ENCODE data around the gene MEIKIN. TPM values are rescaled to one million over a fixed set of nuclear protein-coding genes. Genes with fewer than 3 reads are reported as not detected.

MEIKIN gene
- total RNA-seq, 4 donors from 2014 or later, result not detected

DNA sequence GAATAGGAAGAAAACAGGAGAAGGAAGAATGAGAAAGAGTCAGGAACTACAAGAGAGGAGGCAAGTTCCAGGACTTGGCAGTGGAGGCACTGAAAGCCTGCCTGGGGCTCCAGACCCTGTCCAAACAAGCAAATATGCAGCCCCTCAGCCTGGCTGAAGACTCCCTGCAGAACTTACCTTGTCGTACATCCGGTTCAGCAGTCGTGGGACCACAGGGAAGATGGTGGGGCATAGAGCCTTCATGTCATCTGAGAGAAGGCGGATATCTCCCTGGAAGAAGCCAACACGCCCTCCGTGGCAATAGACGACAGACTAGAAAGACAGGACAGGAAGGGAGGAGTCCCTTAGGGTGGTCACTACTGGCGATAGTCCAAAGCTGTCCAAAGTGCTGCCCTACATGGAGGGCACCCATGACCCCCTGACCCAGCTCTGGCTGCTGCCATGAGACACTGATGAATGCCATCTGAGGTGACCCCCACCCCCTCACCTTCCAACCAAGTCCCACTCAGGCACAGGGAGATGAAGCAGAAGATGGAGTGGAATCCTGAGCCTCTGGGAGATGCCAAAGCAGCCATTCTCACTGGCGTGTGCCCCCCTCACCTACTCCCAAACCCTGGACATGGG is 27.7 kb upstream of the MEIKIN start:
- H3K4me1 ChIP-seq, result no peaks in the 10 kb centered on the region
- no peaks in the 10 kb centered on the region for H3K9me3 ChIP-seq
- no peaks in the 10 kb centered on the region for H3K27me3 ChIP-seq
- no peak overlapping the region for H3K4me3 ChIP-seq
- intact Hi-C loops (cut with DNase I; ENCODE audit: low total_unique reads), result no loop called here
- no peaks in the 10 kb centered on the region for H3K36me3 ChIP-seq
- TF ChIP-seq, protein P1, sequence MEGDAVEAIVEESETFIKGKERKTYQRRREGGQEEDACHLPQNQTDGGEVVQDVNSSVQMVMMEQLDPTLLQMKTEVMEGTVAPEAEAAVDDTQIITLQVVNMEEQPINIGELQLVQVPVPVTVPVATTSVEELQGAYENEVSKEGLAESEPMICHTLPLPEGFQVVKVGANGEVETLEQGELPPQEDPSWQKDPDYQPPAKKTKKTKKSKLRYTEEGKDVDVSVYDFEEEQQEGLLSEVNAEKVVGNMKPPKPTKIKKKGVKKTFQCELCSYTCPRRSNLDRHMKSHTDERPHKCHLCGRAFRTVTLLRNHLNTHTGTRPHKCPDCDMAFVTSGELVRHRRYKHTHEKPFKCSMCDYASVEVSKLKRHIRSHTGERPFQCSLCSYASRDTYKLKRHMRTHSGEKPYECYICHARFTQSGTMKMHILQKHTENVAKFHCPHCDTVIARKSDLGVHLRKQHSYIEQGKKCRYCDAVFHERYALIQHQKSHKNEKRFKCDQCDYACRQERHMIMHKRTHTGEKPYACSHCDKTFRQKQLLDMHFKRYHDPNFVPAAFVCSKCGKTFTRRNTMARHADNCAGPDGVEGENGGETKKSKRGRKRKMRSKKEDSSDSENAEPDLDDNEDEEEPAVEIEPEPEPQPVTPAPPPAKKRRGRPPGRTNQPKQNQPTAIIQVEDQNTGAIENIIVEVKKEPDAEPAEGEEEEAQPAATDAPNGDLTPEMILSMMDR (IDR thresholded peaks at IDR 0.05), result no peak
- no peak for TF ChIP-seq POLR2A (IDR thresholded peaks at IDR 0.05)
- no peak overlapping the region for H3K27ac ChIP-seq
- DNase-seq, result no peak

DNA sequence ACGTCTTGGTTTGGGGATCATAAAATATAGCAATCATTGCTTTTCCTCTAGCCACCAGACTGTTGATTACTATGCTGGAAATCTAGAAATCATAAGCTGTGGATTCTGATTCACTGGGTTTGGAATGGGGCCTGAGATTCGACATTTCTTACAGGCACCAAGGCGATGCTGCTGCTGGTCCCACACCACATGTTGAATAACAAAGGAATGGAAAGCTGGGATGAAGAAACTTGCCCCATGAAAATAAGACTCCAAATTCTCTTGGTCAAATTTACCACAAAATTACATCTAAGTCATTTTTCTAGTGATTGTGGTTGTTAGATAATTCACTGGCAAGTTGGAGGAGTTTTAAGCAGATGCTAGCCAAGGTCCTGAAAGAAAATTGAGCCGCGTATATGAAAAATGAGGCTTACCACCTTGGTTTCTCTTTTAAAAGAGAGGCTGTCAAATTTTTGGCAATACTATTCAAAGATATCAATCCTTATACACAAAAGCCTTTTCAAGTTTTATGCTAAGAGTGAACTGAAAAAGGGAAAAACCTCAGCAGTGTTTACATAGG is 23.0 kb upstream of the MEIKIN start:
- Histone ChIP-seq H3K36me3 (no peaks in the 10 kb centered on the region), H3K4me3 (no peak overlapping the region), H3K9me3 (no peaks in the 10 kb centered on the region), H3K27me3 (no peaks in the 10 kb centered on the region), H3K27ac (no peak overlapping the region), H3K4me1 (no peaks in the 10 kb centered on the region)
- no peak for TF ChIP-seq POLR2A (IDR thresholded peaks at IDR 0.05)
- TF ChIP-seq, protein P1 (IDR thresholded peaks at IDR 0.05), result no peak
- intact Hi-C loops (cut with DNase I; ENCODE audit: low total_unique reads), result no loop called here
- no peak for DNase-seq

DNA sequence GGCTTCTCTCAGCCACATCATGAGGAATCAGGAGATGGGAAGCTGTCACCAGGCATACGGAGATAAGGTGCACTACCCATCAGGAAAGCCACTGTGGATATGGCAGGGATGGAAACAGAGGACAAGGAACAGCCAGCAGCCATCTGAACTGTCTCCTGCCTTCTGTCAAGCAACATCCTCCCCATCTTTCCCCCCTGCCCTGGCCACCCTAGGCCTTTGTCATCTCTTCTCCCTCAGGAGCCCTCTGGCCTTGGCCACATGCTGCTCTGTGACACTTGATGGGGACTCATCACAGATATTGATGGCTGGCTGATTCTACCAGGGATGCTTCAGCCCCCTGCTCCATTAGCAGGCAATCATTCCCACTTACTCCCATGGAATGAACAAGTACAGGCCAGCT is 21.1 kb upstream of the MEIKIN start:
- H3K36me3 ChIP-seq, result no peaks in the 10 kb centered on the region
- H3K9me3 ChIP-seq, result no peaks in the 10 kb centered on the region
- TF ChIP-seq, protein P1 (IDR thresholded peaks at IDR 0.05), result no peak
- no peak for TF ChIP-seq POLR2A (IDR thresholded peaks at IDR 0.05)
- H3K27ac ChIP-seq, result no peak overlapping the region
- intact Hi-C loops (cut with DNase I; ENCODE audit: low total_unique reads), result no loop called here
- no peak for DNase-seq
- H3K4me1 ChIP-seq, result no peaks in the 10 kb centered on the region
- H3K27me3 ChIP-seq, result no peaks in the 10 kb centered on the region
- H3K4me3 ChIP-seq, result no peak overlapping the region

DNA sequence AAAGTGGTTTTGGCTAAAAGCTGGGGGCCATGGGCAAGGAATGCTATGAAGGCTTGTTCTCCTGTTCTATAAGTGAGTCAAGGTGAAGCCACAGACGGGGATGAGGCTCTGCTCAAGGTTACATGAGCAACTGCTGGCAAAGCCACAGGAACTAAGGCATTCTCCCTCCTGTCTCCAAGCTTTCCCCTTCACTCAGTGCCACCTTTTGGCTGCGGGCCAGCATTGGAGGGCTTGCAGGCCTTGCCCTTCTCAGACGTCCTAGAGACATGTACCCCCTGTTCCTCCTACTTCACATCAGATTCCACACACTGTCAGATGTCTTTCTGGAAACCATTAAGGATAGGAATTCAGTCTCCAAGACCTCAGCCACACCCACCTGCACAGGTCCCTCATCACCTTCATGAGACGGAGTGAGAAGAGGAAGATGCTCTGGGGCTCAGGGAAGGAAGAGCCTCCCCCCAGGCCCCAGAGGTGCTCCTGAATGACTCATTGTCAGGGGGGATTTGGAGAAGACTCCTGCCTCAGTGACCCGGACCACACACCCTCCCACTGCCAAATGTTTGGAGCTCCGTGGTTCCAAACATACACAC is 20.5 kb upstream of the MEIKIN start:
- H3K9me3 ChIP-seq, result no peaks in the 10 kb centered on the region
- H3K4me3 ChIP-seq, result no peak overlapping the region
- TF ChIP-seq, protein P1 (IDR thresholded peaks at IDR 0.05), result no peak
- no peak for TF ChIP-seq POLR2A (IDR thresholded peaks at IDR 0.05)
- no peaks in the 10 kb centered on the region for H3K4me1 ChIP-seq
- intact Hi-C loops (cut with DNase I; ENCODE audit: low total_unique reads), result no loop called here
- DNase-seq, result no peak
- H3K27me3 ChIP-seq, result no peaks in the 10 kb centered on the region
- no peaks in the 10 kb centered on the region for H3K36me3 ChIP-seq
- H3K27ac ChIP-seq, result no peak overlapping the region

DNA sequence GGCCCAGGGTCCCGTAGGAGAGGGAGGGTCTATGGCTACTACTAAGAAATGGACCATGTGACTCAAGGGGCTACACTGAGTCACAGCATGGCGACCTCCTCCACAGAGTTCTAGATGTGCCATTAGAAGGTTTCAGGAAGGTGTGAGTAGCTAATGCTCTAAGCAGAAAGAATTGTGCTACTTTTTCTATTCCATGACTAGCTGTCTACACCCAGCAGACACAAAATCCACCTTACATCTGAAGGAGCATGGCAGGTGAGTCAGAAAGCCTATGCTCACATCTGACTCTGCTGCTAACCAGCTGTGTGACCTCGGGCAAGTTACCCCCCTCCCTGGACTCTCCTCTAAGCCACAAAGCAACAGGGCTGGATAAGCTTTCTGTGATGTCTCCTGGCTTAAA is 14.4 kb upstream of the MEIKIN start:
- TF ChIP-seq, protein P1 (IDR thresholded peaks at IDR 0.05), result no peak
- no peak for TF ChIP-seq POLR2A (IDR thresholded peaks at IDR 0.05)

More for the DNA sequence above, 14.4 kb upstream of the MEIKIN start:
- no peak overlapping the region for H3K4me3 ChIP-seq
- no peak for DNase-seq
- no peak overlapping the region for H3K27ac ChIP-seq
- H3K9me3 ChIP-seq, result no peaks in the 10 kb centered on the region
- no peaks in the 10 kb centered on the region for H3K27me3 ChIP-seq
- no peaks in the 10 kb centered on the region for H3K36me3 ChIP-seq
- H3K4me1 ChIP-seq, result no peaks in the 10 kb centered on the region
- intact Hi-C loops (cut with DNase I; ENCODE audit: low total_unique reads), result no loop called here

Data from uterus (tissue), 4 donors.